Measurements from ENCODE around the gene RBM38. TPM values are rescaled to one million over a fixed set of nuclear protein-coding genes. Genes with fewer than 3 reads are reported as not detected.
A peak's percentile ranks its signal among the peaks of the same experiment; 100 is the strongest.
"Not testable (repeated sequence)": the region's sequence is repeated elsewhere in the genome, so short reads cannot be mapped to it uniquely, and the experiment has no call there.

Gene RBM38
- polyA plus RNA-seq, 2 of the 4 experiments (the other 2 are of a cell fraction): 6.6 to 14.2 TPM

GRCh38 chr20:57417830-57418780, 26.9 kb downstream of the RBM38 start (continued):
- no peak for TF ChIP-seq ELK1 (IDR thresholded peaks at IDR 0.05; ENCODE audit: low read depth, low read length)
- TF ChIP-seq POLR2AphosphoS2 (conservative IDR thresholded peaks at IDR 0.05; ENCODE audit: low read length): no peak
- TF ChIP-seq CBX2 (IDR thresholded peaks at IDR 0.05; ENCODE audit: borderline replicate concordance, low read depth): no peak

- DNase-seq (ENCODE audit: low read depth in 1 of 2, low spot score in 1 of 2); POLR2A ChIA-PET; H3K27ac ChIP-seq; H3K4me3 ChIP-seq; H3K9me3 ChIP-seq; H3K4me1 ChIP-seq; H3K4me2 ChIP-seq; ATAC-seq; FAIRE-seq: not testable (repeated sequence)
- CTCF ChIA-PET: interaction anchor here (1.5 to 2.0 kb wide), 2 partner anchors 8 to 79 kb away, joined by 5 to 6 read pairs; no protein-coding TSS in a partner anchor
- 43% methylated on average over 4 of the region's 4 CpGs for WGBS (ENCODE audit: missing lambda C conversion rate)
These were observed 28.3 kb downstream of the RBM38 start for GRCh38 chr20:57419479-57419878.

GRCh38 chr20:57420571-57421252, 29.5 kb downstream of the RBM38 start:
- ATAC-seq (peak in 1 of 2 experiments; percentile 32; a peak in 3 of 6 replicates), DNase-seq (ENCODE audit: low read depth in 1 of 2, low spot score in 1 of 2) (no peak), FAIRE-seq (no peak)
- TF ChIP-seq CHD4 (IDR thresholded peaks at IDR 0.05; ENCODE audit: borderline replicate concordance) (no peak), POLR2AphosphoS2 (conservative IDR thresholded peaks at IDR 0.05; ENCODE audit: low read length) (no peak), GATA3 (IDR thresholded peaks at IDR 0.05; ENCODE audit: borderline replicate concordance) (no peak), TP53 (CRISPR knock-in tag; IDR thresholded peaks at IDR 0.05) (no peak), KDM1A (IDR thresholded peaks at IDR 0.05; ENCODE audit: low read depth) (no peak), EHMT2 (IDR thresholded peaks at IDR 0.05; ENCODE audit: low read depth) (no peak), HOXB13 (CRISPR knock-in tag; IDR thresholded peaks at IDR 0.05; ENCODE audit: low read depth) (no peak), ELK1 (IDR thresholded peaks at IDR 0.05; ENCODE audit: low read depth, low read length) (no peak), TFCP2L1 (CRISPR knock-in tag; IDR thresholded peaks at IDR 0.05) (no peak), CBX2 (IDR thresholded peaks at IDR 0.05; ENCODE audit: borderline replicate concordance, low read depth) (no peak), RNF2 (IDR thresholded peaks at IDR 0.05; ENCODE audit: borderline replicate concordance, low read depth) (no peak)
- WGBS (ENCODE audit: missing lambda C conversion rate): 49% methylated on average over 13 of the region's 20 CpGs
- Histone ChIP-seq H3K27ac (no peak overlapping the region), H3K9me3 (no peaks in the 10 kb centered on the region), H3K4me2 (no peak overlapping the region), H3K4me1 (no peaks in the 10 kb centered on the region), H3K4me3 (no peak overlapping the region)
- ChIA-PET POLR2A (no interaction called here), CTCF (interaction anchor here (0.6 to 1.0 kb wide), 2 partner anchors 29 to 39 kb away, joined by 3 to 4 read pairs; no protein-coding TSS in a partner anchor)

- FAIRE-seq (no peak), ATAC-seq (peak; percentile 21 to 56; a peak in 3 of 6 replicates), DNase-seq (ENCODE audit: low read depth in 1 of 2, low spot score in 1 of 2) (no peak)
- ChIA-PET CTCF (no interaction called here), POLR2A (no interaction called here)
- H3K27ac ChIP-seq: no peak overlapping the region
- 68% methylated on average over 22 of the region's 26 CpGs for WGBS (ENCODE audit: missing lambda C conversion rate)
- no peaks in the 10 kb centered on the region for H3K9me3 ChIP-seq
- no peak overlapping the region for H3K4me3 ChIP-seq
- TF ChIP-seq EHMT2 (IDR thresholded peaks at IDR 0.05; ENCODE audit: low read depth): no peak
- H3K4me1 ChIP-seq: no peaks in the 10 kb centered on the region
- H3K4me2 ChIP-seq: no peak overlapping the region
These were observed 30.3 kb downstream of the RBM38 start for GRCh38 chr20:57421253-57422220.
